ENCODE data around the gene ERAL1.

GRCh38 chr17:28897769-28898526 is 43.1 kb downstream of the ERAL1 start:
- TF ChIP-seq SIX5 (IDR thresholded peaks at IDR 0.05; ENCODE audit: low read depth, low read length) (no peak), RNF2 (IDR thresholded peaks at IDR 0.05; ENCODE audit: borderline replicate concordance, low read depth, low read length, missing control alignments, poor library complexity, severe bottlenecking) (no peak), CTCF (IDR thresholded peaks at IDR 0.05; ENCODE audit: control extremely low read depth in 1 of 3, insufficient read depth in 1 of 3, low read depth in 1 of 3, low read length in 3 of 3) (no peak), SP1 (IDR thresholded peaks at IDR 0.05; ENCODE audit: low read depth, low read length) (no peak), NRF1 (IDR thresholded peaks at IDR 0.05; ENCODE audit: low read depth, low read length) (no peak), POLR2A (IDR thresholded peaks at IDR 0.05; ENCODE audit: control extremely low read depth in 1 of 2, low read depth in 2 of 2, low read length in 2 of 2) (peak in 1 of 2 experiments; percentile 3; a peak in 1 of 3 replicates), SIN3A (conservative IDR thresholded peaks at IDR 0.05 in 1 of 2, IDR thresholded peaks at IDR 0.05 in 1 of 2; ENCODE audit: low read depth in 1 of 2, low read length in 2 of 2) (no peak), TAF7 (optimal IDR thresholded peaks at IDR 0.05; ENCODE audit: borderline replicate concordance, low read depth, low read length) (no peak), POLR2AphosphoS5 (IDR thresholded peaks at IDR 0.05; ENCODE audit: low read depth, low read length) (no peak), CREB1 (IDR thresholded peaks at IDR 0.05) (no peak), JUND (IDR thresholded peaks at IDR 0.05; ENCODE audit: low read length) (no peak)

Measured in H1 (cell line).